ENCODE data around the gene PREX1. TPM values are rescaled to one million over a fixed set of nuclear protein-coding genes. Genes with fewer than 3 reads are reported as not detected.

Gene PREX1
- polyA plus RNA-seq, 1 donor (not counting 4 experiments of a cell fraction or from before 2014, with no cell fraction given): 0.22 TPM

GRCh38 chr20:48585061-48585870, 242.5 kb downstream of the PREX1 start:
- dilution Hi-C loops (cut with MboI; ENCODE audit: extremely low pct_ligation_motif_present, low sequenced_read_pairs): no loop called here
- Histone ChIP-seq H3K27me3 (ENCODE audit: control insufficient read depth, extremely low read depth, insufficient read depth, low read length) (peaks cover 6% of the 10 kb centered on the region), H3K4me2 (ENCODE audit: control insufficient read depth, extremely low read depth, insufficient read depth, low read depth, low read length) (no peak overlapping the region), H3K9me1 (ENCODE audit: control insufficient read depth, extremely low read depth, insufficient read depth, low read length) (no peaks in the 10 kb centered on the region), H2AFZ (ENCODE audit: control insufficient read depth, low read length) (no peak overlapping the region), H3K36me3 (ENCODE audit: control insufficient read depth in 2 of 2, extremely low read depth in 1 of 2, insufficient read depth in 2 of 2, low read length in 2 of 2) (no peaks in the 10 kb centered on the region), H3K9ac (ENCODE audit: control insufficient read depth, extremely low read depth, insufficient read depth, low read length) (no peak overlapping the region), H4K20me1 (ENCODE audit: control insufficient read depth, extremely low read depth, insufficient read depth, low read length) (no peaks in the 10 kb centered on the region), H3K4me1 (ENCODE audit: control insufficient read depth, extremely low read depth, insufficient read depth, low read length) (no peaks in the 10 kb centered on the region), H3K4me3 (ENCODE audit: control insufficient read depth in 2 of 3, extremely low read depth in 1 of 3, insufficient read depth in 2 of 3, low read depth in 1 of 3, low read length in 3 of 3) (no peak overlapping the region), H3K9me3 (ENCODE audit: control insufficient read depth, low read depth, low read length) (no peaks in the 10 kb centered on the region), H3K27ac (ENCODE audit: control insufficient read depth, insufficient read depth, low read length) (no peak overlapping the region), H3K79me2 (ENCODE audit: control insufficient read depth, insufficient read depth, low read length) (no peaks in the 10 kb centered on the region)
- TF ChIP-seq EZH2 (IDR thresholded peaks at IDR 0.05; ENCODE audit: low read length) (no peak), CTCF (optimal IDR thresholded peaks at IDR 0.05 in 1 of 3, IDR thresholded peaks at IDR 0.05 in 1 of 3, conservative IDR thresholded peaks at IDR 0.05 in 1 of 3; ENCODE audit: extremely low read depth in 1 of 3, insufficient read depth in 2 of 3, low read length in 3 of 3) (no peak)
- FAIRE-seq (no peak), DNase-seq (ENCODE audit: low read depth, low spot score) (no peak)

- H2AFZ ChIP-seq (ENCODE audit: control insufficient read depth, low read length): no peak overlapping the region
- H3K4me3 ChIP-seq (ENCODE audit: control insufficient read depth in 2 of 3, extremely low read depth in 1 of 3, insufficient read depth in 2 of 3, low read depth in 1 of 3, low read length in 3 of 3): no peak overlapping the region
- DNase-seq (ENCODE audit: low read depth, low spot score) (no peak), FAIRE-seq (no peak)
- no peak overlapping the region for H3K9ac ChIP-seq (ENCODE audit: control insufficient read depth, extremely low read depth, insufficient read depth, low read length)
- no peaks in the 10 kb centered on the region for H3K36me3 ChIP-seq (ENCODE audit: control insufficient read depth in 2 of 2, extremely low read depth in 1 of 2, insufficient read depth in 2 of 2, low read length in 2 of 2)
- no peak overlapping the region for H3K27ac ChIP-seq (ENCODE audit: control insufficient read depth, insufficient read depth, low read length)
- no peaks in the 10 kb centered on the region for H3K9me1 ChIP-seq (ENCODE audit: control insufficient read depth, extremely low read depth, insufficient read depth, low read length)
- H3K4me1 ChIP-seq (ENCODE audit: control insufficient read depth, extremely low read depth, insufficient read depth, low read length): no peaks in the 10 kb centered on the region
- H3K27me3 ChIP-seq (ENCODE audit: control insufficient read depth, extremely low read depth, insufficient read depth, low read length): peaks cover 6% of the 10 kb centered on the region
- no peaks in the 10 kb centered on the region for H4K20me1 ChIP-seq (ENCODE audit: control insufficient read depth, extremely low read depth, insufficient read depth, low read length)
- H3K9me3 ChIP-seq (ENCODE audit: control insufficient read depth, low read depth, low read length): no peaks in the 10 kb centered on the region
- dilution Hi-C loops (cut with MboI; ENCODE audit: extremely low pct_ligation_motif_present, low sequenced_read_pairs): no loop called here
- no peak overlapping the region for H3K4me2 ChIP-seq (ENCODE audit: control insufficient read depth, extremely low read depth, insufficient read depth, low read depth, low read length)
- TF ChIP-seq CTCF (optimal IDR thresholded peaks at IDR 0.05 in 1 of 3, IDR thresholded peaks at IDR 0.05 in 1 of 3, conservative IDR thresholded peaks at IDR 0.05 in 1 of 3; ENCODE audit: extremely low read depth in 1 of 3, insufficient read depth in 2 of 3, low read length in 3 of 3) (no peak), EZH2 (IDR thresholded peaks at IDR 0.05; ENCODE audit: low read length) (no peak)
- no peaks in the 10 kb centered on the region for H3K79me2 ChIP-seq (ENCODE audit: control insufficient read depth, insufficient read depth, low read length)
Observed at GRCh38 chr20:48584391-48585060, 243.3 kb downstream of the PREX1 start.
